Measurements from ENCODE around the gene HPD.

- no peak for TF ChIP-seq RAD21 (IDR thresholded peaks at IDR 0.05; ENCODE audit: low read length)
- no peak for TF ChIP-seq USF1 (IDR thresholded peaks at IDR 0.05; ENCODE audit: borderline replicate concordance, low read depth)
- TF ChIP-seq EP300 (IDR thresholded peaks at IDR 0.05; ENCODE audit: borderline replicate concordance in 1 of 2, low read depth in 1 of 2, low read length in 1 of 2), result no peak
These were observed 59.4 kb downstream of the HPD start for GRCh38 chr12:121799156-121799841.
